Liver (tissue), 9 donors: Measurements from ENCODE around the gene HRH2. TPM values are rescaled to one million over a fixed set of nuclear protein-coding genes. Genes with fewer than 3 reads are reported as not detected.

Source experiments
- DNase-seq: peaks from one replicate; pipeline ENCODE4 v3.0.0-alpha.2; 2017; ENCODE audit warnings: low spot score
- H3K27ac ChIP-seq, 2 donors: one replicate each; pipeline ENCODE4 v1.7.0; 2013; ENCODE audit warnings: inconsistent platforms in 2 of 2, low read length in 2 of 2, control low read depth in 1 of 2, low read depth in 1 of 2, mild to moderate bottlenecking in 1 of 2
- H3K27me3 ChIP-seq, 4 donors: one replicate each; pipeline versions ENCODE4 v1.6.1 to v1.7.0; 2013; ENCODE audit warnings: low read length in 3 of 4, inconsistent platforms in 1 of 4, mild to moderate bottlenecking in 1 of 4, moderate library complexity in 1 of 4; ENCODE audit not compliant: control insufficient read depth in 4 of 4, insufficient read depth in 4 of 4
- H3K36me3 ChIP-seq, 4 donors: one replicate each; pipeline versions ENCODE4 v1.6.1 to v1.7.0; 2013; ENCODE audit warnings: low read length in 3 of 4, mild to moderate bottlenecking in 3 of 4, low read depth in 1 of 4, moderate library complexity in 1 of 4; ENCODE audit not compliant: control insufficient read depth in 4 of 4, insufficient read depth in 3 of 4
- H3K4me1 ChIP-seq, 4 donors: one replicate each; pipeline versions ENCODE4 v1.6.1 to v1.7.0; 2013; ENCODE audit warnings: low read length in 3 of 4, mild to moderate bottlenecking in 3 of 4, moderate library complexity in 1 of 4; ENCODE audit not compliant: control insufficient read depth in 4 of 4, insufficient read depth in 4 of 4
- H3K4me3 ChIP-seq, 3 donors: one replicate each; pipeline versions ENCODE4 v1.6.1 to v1.7.0; 2013; ENCODE audit warnings: low read length in 3 of 3, control low read depth in 1 of 3, low read depth in 1 of 3, mild to moderate bottlenecking in 1 of 3
- H3K9ac ChIP-seq, 2 donors: one replicate each; pipeline ENCODE4 v1.7.0; 2013; ENCODE audit warnings: low read length in 2 of 2, mild to moderate bottlenecking in 2 of 2, moderate library complexity in 2 of 2, control low read depth in 1 of 2, low read depth in 1 of 2
- H3K9me3 ChIP-seq, 4 donors: one replicate each; pipeline versions ENCODE4 v1.6.1 to v1.7.0; 2013; ENCODE audit warnings: low read length in 3 of 4; ENCODE audit not compliant: control insufficient read depth in 4 of 4
- EGR1 ChIP-seq, 2 donors: IDR thresholded peaks; 2 replicates each; pipeline ENCODE4 v1.6.1; 2016 to 2018; ENCODE audit warnings: antibody characterized with exemption in 2 of 2, low read depth in 2 of 2
- FOXA2 ChIP-seq: IDR thresholded peaks from 2 replicates; pipeline ENCODE4 v1.6.1; 2016; ENCODE audit warnings: antibody characterized with exemption
- GABPA ChIP-seq, 2 donors: IDR thresholded peaks in 1 of 2; conservative IDR thresholded peaks in 1 of 2; 2 replicates each; pipeline ENCODE4 v1.6.1; 2016; ENCODE audit warnings: antibody characterized with exemption in 2 of 2, mild to moderate bottlenecking in 1 of 2, moderate library complexity in 1 of 2
- HNF4A ChIP-seq, 2 donors: conservative IDR thresholded peaks; 2 replicates each; pipeline ENCODE4 v1.6.1; 2016; ENCODE audit warnings: antibody characterized with exemption in 2 of 2, mild to moderate bottlenecking in 2 of 2
- HNF4G ChIP-seq: IDR thresholded peaks from 2 replicates; pipeline ENCODE4 v1.6.1; 2016; ENCODE audit warnings: antibody characterized with exemption
- JUND ChIP-seq, 2 donors: IDR thresholded peaks; 2 replicates each; pipeline ENCODE4 v1.6.1; 2016; ENCODE audit warnings: antibody characterized with exemption in 2 of 2
- NR2F2 ChIP-seq: IDR thresholded peaks from 2 replicates; pipeline ENCODE4 v1.6.1; 2016; ENCODE audit warnings: antibody characterized with exemption
- RAD21 ChIP-seq, 2 donors: IDR thresholded peaks; 2 replicates each; pipeline ENCODE4 v1.6.1; 2016; ENCODE audit warnings: antibody characterized with exemption in 2 of 2, mild to moderate bottlenecking in 2 of 2
- RXRA ChIP-seq, 2 donors: IDR thresholded peaks; 2 replicates each; pipeline ENCODE4 v1.6.1; 2017 to 2018; ENCODE audit warnings: antibody characterized with exemption in 2 of 2, mild to moderate bottlenecking in 1 of 2
- SP1 ChIP-seq: IDR thresholded peaks from 2 replicates; pipeline ENCODE4 v1.6.1; 2018; ENCODE audit warnings: antibody characterized with exemption, mild to moderate bottlenecking
- TAF1 ChIP-seq: conservative IDR thresholded peaks from 2 replicates; pipeline ENCODE4 v1.6.1; 2016; ENCODE audit warnings: antibody characterized with exemption, mild to moderate bottlenecking
- YY1 ChIP-seq: IDR thresholded peaks from 2 replicates; pipeline ENCODE4 v1.6.1; 2016; ENCODE audit warnings: antibody characterized with exemption, mild to moderate bottlenecking
- ZBTB33 ChIP-seq: IDR thresholded peaks from 2 replicates; pipeline ENCODE4 v1.6.1; 2016; ENCODE audit warnings: antibody characterized with exemption
- WGBS: extraction: QIAGEN DNeasy Blood & Tissue Kit; methylation state at CpG from one replicate; pipeline ENCODE4 v1.1.7; 2013; 5-methylcytosine and 5-hydroxymethylcytosine counted together
- polyA plus RNA-seq, 2 donors: library from polyadenylated mRNA; stranded (reverse) in 1 of 2; unstranded in 1 of 2; fragments of 200-250 nt in 1 of 2; fragments of >200 nt in 1 of 2; fragmentation: Nextera tagmentation in 1 of 2; extraction: Ambion mirVana in 1 of 2; gene quantifications; one replicate each; pipeline versions ENCODE4 v1.2.1 to v1.2.3, GENCODE V29; 2013 to 2015
- total RNA-seq, 2 donors: library from RNA; depleted of rRNA; stranded (reverse); fragments of >200 nt; gene quantifications; one replicate each; pipeline ENCODE4 v1.2.3, GENCODE V29; 2014
- TF ChIP-seq, protein P1 (sequence below): IDR thresholded peaks from 2 replicates; pipeline ENCODE4 v1.6.1; 2016; ENCODE audit warnings: antibody characterized with exemption, mild to moderate bottlenecking
- TF ChIP-seq, protein P2 (sequence below): IDR thresholded peaks from 2 replicates; pipeline ENCODE4 v1.6.1; 2016; ENCODE audit warnings: antibody characterized with exemption
- TF ChIP-seq, protein P3 (sequence below): fragments of 150-350 bp; IDR thresholded peaks from 2 replicates; pipeline ENCODE4 v1.5.1; 2017; ENCODE audit warnings: improper control_type of control experiment, low read depth, low read length; ENCODE audit not compliant: missing input control
- donor health status: healthy.
- donor health status: healthy.
- donor health status: healthy.
- donor health status: healthy.
- donor health status: healthy.

HRH2 gene
- total and polyA plus RNA-seq, 4 donors = 0.44 to 2.6 (median 1.3) TPM

GRCh38 chr5:175700991-175701390, 43.1 kb downstream of the HRH2 start:
- WGBS = 80% methylated on average over 5 of the region's 5 CpGs

More at GRCh38 chr5:175700991-175701390, 43.1 kb downstream of the HRH2 start:
- no peaks in the 10 kb centered on the region for H3K27me3 ChIP-seq
- H3K4me3 ChIP-seq = no peak overlapping the region
- no peaks in the 10 kb centered on the region for H3K4me1 ChIP-seq
- DNase-seq = no peak
- no peak overlapping the region for H3K9ac ChIP-seq
- TF ChIP-seq RXRA (IDR thresholded peaks at IDR 0.05) = no peak
- TF ChIP-seq RAD21 (IDR thresholded peaks at IDR 0.05) = peak; percentile 10 to 36
- no peak for TF ChIP-seq FOXA2
- TF ChIP-seq TAF1 = no peak
- no peak for TF ChIP-seq YY1
- TF ChIP-seq HNF4A (conservative IDR thresholded peaks at IDR 0.05) = no peak
- TF ChIP-seq, protein P1, sequence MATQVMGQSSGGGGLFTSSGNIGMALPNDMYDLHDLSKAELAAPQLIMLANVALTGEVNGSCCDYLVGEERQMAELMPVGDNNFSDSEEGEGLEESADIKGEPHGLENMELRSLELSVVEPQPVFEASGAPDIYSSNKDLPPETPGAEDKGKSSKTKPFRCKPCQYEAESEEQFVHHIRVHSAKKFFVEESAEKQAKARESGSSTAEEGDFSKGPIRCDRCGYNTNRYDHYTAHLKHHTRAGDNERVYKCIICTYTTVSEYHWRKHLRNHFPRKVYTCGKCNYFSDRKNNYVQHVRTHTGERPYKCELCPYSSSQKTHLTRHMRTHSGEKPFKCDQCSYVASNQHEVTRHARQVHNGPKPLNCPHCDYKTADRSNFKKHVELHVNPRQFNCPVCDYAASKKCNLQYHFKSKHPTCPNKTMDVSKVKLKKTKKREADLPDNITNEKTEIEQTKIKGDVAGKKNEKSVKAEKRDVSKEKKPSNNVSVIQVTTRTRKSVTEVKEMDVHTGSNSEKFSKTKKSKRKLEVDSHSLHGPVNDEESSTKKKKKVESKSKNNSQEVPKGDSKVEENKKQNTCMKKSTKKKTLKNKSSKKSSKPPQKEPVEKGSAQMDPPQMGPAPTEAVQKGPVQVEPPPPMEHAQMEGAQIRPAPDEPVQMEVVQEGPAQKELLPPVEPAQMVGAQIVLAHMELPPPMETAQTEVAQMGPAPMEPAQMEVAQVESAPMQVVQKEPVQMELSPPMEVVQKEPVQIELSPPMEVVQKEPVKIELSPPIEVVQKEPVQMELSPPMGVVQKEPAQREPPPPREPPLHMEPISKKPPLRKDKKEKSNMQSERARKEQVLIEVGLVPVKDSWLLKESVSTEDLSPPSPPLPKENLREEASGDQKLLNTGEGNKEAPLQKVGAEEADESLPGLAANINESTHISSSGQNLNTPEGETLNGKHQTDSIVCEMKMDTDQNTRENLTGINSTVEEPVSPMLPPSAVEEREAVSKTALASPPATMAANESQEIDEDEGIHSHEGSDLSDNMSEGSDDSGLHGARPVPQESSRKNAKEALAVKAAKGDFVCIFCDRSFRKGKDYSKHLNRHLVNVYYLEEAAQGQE = no peak
- TF ChIP-seq NR2F2 = no peak
- no peak for TF ChIP-seq ZBTB33
- no peak for TF ChIP-seq EGR1 (IDR thresholded peaks at IDR 0.05; ENCODE audit: low read depth in 2 of 2)
- TF ChIP-seq GABPA (IDR thresholded peaks at IDR 0.05 in 1 of 2, conservative IDR thresholded peaks at IDR 0.05 in 1 of 2) = no peak
- TF ChIP-seq, protein P2, sequence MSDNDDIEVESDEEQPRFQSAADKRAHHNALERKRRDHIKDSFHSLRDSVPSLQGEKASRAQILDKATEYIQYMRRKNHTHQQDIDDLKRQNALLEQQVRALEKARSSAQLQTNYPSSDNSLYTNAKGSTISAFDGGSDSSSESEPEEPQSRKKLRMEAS = no peak
- no peak for TF ChIP-seq HNF4G
- no peak for TF ChIP-seq SP1
- no peak for TF ChIP-seq JUND (IDR thresholded peaks at IDR 0.05)
- TF ChIP-seq, protein P3, sequence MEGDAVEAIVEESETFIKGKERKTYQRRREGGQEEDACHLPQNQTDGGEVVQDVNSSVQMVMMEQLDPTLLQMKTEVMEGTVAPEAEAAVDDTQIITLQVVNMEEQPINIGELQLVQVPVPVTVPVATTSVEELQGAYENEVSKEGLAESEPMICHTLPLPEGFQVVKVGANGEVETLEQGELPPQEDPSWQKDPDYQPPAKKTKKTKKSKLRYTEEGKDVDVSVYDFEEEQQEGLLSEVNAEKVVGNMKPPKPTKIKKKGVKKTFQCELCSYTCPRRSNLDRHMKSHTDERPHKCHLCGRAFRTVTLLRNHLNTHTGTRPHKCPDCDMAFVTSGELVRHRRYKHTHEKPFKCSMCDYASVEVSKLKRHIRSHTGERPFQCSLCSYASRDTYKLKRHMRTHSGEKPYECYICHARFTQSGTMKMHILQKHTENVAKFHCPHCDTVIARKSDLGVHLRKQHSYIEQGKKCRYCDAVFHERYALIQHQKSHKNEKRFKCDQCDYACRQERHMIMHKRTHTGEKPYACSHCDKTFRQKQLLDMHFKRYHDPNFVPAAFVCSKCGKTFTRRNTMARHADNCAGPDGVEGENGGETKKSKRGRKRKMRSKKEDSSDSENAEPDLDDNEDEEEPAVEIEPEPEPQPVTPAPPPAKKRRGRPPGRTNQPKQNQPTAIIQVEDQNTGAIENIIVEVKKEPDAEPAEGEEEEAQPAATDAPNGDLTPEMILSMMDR = peak; percentile 27
- H3K9me3 ChIP-seq = no peaks in the 10 kb centered on the region
- H3K27ac ChIP-seq = no peak overlapping the region
- no peaks in the 10 kb centered on the region for H3K36me3 ChIP-seq
